ENCODE results near the gene CCDC92. TPM values are rescaled to one million over a fixed set of nuclear protein-coding genes. Genes with fewer than 3 reads are reported as not detected.

Gene CCDC92
- total RNA-seq, 1 donor from 2014 or later, result 22.9 TPM

DNA sequence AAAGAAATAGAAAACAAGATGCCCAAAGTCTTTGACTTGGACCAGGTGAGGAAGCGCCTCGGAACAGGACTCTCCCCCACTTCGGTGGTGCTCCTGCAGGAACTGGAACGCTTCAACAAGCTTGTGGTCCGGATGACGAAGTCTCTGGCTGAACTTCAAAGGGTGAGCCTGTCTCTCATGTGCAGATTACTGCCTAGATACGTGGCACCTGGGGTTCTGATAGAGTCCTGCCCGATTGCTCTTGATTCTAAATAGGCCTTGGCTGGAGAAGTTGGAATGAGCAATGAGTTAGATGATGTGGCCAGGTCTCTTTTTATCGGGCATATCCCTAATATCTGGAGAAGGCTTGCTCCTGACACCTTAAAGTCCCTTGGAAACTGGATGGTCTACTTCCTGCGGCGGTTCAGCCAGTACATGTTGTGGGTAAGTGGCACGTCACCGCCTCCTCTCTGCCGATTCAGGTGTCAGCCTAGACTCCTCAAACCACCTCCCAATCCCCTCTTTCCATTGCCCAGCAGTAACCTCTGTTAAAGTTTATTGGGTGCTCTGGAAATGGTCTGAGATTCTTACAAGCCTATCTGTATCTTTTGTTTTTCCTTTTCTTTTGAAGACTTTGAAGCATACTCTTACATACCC, 40.8 kb downstream of the CCDC92 start:
- Mint-ChIP-seq H3K4me1 (ENCODE audit: unreplicated experiment) (no peaks in the 10 kb centered on the region), H3K4me3 (no peak overlapping the region), H3K36me3 (peaks cover 6% of the 10 kb centered on the region), H3K27ac (no peak overlapping the region), H3K9me3 (no peaks in the 10 kb centered on the region), H3K27me3 (no peaks in the 10 kb centered on the region)
- DNase-seq (ENCODE audit: extremely low spot score, unreplicated experiment), result no peak
- TF ChIP-seq, protein P1, sequence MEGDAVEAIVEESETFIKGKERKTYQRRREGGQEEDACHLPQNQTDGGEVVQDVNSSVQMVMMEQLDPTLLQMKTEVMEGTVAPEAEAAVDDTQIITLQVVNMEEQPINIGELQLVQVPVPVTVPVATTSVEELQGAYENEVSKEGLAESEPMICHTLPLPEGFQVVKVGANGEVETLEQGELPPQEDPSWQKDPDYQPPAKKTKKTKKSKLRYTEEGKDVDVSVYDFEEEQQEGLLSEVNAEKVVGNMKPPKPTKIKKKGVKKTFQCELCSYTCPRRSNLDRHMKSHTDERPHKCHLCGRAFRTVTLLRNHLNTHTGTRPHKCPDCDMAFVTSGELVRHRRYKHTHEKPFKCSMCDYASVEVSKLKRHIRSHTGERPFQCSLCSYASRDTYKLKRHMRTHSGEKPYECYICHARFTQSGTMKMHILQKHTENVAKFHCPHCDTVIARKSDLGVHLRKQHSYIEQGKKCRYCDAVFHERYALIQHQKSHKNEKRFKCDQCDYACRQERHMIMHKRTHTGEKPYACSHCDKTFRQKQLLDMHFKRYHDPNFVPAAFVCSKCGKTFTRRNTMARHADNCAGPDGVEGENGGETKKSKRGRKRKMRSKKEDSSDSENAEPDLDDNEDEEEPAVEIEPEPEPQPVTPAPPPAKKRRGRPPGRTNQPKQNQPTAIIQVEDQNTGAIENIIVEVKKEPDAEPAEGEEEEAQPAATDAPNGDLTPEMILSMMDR (conservative IDR thresholded peaks at IDR 0.05), result no peak

DNA sequence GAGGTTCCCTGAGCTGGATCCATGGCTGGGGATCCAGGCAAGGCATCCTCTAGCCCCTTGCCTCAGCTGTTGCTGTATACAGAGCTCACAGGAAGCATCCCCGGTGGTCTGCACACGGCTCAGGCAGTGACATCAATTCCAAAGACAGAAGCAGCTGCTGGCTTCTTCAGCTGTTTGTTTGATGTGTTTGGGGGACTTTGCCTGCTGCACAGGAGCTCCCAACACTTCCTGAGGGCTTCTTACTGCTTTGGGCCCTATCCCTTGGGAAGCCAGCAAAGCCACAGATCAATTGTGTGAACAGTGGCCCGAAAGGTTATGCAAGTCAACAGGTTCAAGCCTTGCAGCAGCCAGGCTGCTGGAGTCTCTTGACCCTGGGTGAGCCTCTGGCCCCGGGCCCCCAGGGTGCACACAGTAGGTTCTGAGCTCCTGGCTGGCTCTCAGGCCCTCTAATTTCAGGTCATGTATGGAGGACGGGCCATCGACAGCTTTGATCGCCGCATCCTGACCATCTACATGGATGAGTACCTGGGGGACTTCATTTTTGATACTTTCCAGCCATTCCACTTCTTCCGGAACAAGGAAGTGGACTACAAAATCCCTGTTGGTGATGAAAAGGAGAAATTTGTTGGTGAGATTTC, 42.6 kb downstream of the CCDC92 start:
- H3K27me3 Mint-ChIP-seq, result no peaks in the 10 kb centered on the region
- H3K36me3 Mint-ChIP-seq, result no peaks in the 10 kb centered on the region
- H3K9me3 Mint-ChIP-seq, result no peaks in the 10 kb centered on the region
- TF ChIP-seq, protein P1 (conservative IDR thresholded peaks at IDR 0.05), result no peak
- no peak for DNase-seq (ENCODE audit: extremely low spot score, unreplicated experiment)
- no peaks in the 10 kb centered on the region for H3K4me1 Mint-ChIP-seq (ENCODE audit: unreplicated experiment)
- H3K4me3 Mint-ChIP-seq, result no peak overlapping the region
- H3K27ac Mint-ChIP-seq, result no peak overlapping the region

DNA sequence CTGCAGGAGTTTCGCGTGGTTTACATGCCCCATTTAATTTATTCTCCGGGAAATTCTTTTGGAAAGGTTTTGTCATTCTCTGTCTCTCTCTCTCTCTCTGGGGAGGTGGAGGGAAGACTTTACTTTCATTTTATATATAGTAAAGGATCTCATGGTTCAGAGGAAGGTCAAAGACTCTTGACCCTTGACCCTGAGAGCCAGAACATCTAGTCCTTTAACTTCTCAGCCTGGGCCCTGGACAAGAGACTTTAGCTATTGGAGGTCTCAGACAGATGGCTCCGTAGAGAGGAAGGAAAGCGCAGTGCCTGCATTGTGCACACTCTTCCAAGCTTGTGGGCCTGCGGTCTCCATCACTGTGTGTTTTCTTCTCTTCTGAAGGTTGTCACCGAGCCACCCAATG, 43.7 kb downstream of the CCDC92 start:
- Mint-ChIP-seq H3K9me3 (no peaks in the 10 kb centered on the region), H3K36me3 (no peaks in the 10 kb centered on the region), H3K4me1 (ENCODE audit: unreplicated experiment) (no peaks in the 10 kb centered on the region), H3K4me3 (no peak overlapping the region), H3K27ac (no peak overlapping the region), H3K27me3 (no peaks in the 10 kb centered on the region)
- TF ChIP-seq, protein P1 (conservative IDR thresholded peaks at IDR 0.05), result no peak
- DNase-seq (ENCODE audit: extremely low spot score, unreplicated experiment), result no peak

DNA sequence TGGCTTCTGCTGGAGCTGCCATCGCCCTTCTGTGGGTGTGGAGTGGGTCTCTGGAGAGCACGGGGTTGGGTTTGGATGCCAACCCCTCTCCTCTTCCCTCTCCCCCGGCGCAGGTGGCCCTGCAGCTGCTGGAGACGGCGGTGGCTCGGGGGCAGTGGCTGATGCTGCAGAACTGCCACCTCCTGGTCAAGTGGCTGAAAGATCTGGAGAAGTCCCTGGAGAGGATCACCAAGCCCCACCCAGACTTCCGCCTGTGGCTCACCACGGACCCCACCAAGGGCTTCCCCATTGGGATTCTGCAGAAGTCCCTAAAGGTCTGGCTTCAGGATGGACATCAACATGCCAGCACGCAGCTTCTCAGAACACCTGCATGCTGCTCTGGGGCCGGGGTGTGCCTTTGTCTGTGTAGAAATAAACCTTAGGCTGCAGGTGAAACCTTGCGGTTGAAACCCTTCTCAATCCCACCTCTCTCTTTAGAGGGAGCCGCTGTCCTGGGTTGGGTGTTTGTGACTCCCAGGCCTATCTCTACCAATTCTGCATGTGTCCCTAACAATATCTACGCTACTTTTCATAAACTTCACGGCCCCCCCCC, 44.3 kb downstream of the CCDC92 start:
- Mint-ChIP-seq H3K27ac (no peak overlapping the region), H3K4me3 (no peak overlapping the region), H3K9me3 (no peaks in the 10 kb centered on the region), H3K4me1 (ENCODE audit: unreplicated experiment) (no peaks in the 10 kb centered on the region), H3K36me3 (no peaks in the 10 kb centered on the region), H3K27me3 (no peaks in the 10 kb centered on the region)
- no peak for DNase-seq (ENCODE audit: extremely low spot score, unreplicated experiment)
- TF ChIP-seq, protein P1 (conservative IDR thresholded peaks at IDR 0.05), result no peak

DNA sequence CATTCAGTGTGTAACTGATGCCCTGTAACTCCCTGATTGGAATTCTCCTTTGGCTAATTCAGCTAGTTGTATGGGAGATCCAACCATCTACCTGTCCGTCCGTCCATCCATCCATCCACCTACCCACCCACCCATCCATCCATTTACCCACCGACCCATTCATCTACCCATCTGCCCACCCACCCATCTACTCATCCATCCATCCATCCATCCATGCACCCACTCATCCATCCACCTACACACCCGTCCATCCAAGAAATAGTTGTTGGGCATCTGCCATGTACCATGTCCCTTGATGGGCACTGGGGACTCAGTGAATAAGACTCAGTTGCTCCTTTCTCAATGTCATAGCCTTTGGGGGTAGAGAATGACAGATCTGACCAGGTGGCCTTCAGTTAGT, 48.1 kb downstream of the CCDC92 start:
- no peaks in the 10 kb centered on the region for H3K9me3 Mint-ChIP-seq
- H3K27me3 Mint-ChIP-seq, result no peaks in the 10 kb centered on the region
- no peak for DNase-seq (ENCODE audit: extremely low spot score, unreplicated experiment)
- H3K4me1 Mint-ChIP-seq (ENCODE audit: unreplicated experiment), result peaks cover 6% of the 10 kb centered on the region
- no peak overlapping the region for H3K27ac Mint-ChIP-seq
- no peak overlapping the region for H3K4me3 Mint-ChIP-seq
- H3K36me3 Mint-ChIP-seq, result no peaks in the 10 kb centered on the region
- TF ChIP-seq, protein P1 (conservative IDR thresholded peaks at IDR 0.05), result no peak

All from type B pancreatic cell (in vitro differentiated cells).